CD1c-positive myeloid dendritic cell (primary cell): ENCODE measurements around the gene PTPRJ.
"Not testable (repeated sequence)": the region's sequence is repeated elsewhere in the genome, so short reads cannot be mapped to it uniquely, and the experiment has no call there.

Source experiments
- DNase-seq: peaks from one replicate; pipeline ENCODE4 v3.0.0-alpha.2; 2016; ENCODE audit errors: extremely low spot score

The PTPRJ gene

DNA sequence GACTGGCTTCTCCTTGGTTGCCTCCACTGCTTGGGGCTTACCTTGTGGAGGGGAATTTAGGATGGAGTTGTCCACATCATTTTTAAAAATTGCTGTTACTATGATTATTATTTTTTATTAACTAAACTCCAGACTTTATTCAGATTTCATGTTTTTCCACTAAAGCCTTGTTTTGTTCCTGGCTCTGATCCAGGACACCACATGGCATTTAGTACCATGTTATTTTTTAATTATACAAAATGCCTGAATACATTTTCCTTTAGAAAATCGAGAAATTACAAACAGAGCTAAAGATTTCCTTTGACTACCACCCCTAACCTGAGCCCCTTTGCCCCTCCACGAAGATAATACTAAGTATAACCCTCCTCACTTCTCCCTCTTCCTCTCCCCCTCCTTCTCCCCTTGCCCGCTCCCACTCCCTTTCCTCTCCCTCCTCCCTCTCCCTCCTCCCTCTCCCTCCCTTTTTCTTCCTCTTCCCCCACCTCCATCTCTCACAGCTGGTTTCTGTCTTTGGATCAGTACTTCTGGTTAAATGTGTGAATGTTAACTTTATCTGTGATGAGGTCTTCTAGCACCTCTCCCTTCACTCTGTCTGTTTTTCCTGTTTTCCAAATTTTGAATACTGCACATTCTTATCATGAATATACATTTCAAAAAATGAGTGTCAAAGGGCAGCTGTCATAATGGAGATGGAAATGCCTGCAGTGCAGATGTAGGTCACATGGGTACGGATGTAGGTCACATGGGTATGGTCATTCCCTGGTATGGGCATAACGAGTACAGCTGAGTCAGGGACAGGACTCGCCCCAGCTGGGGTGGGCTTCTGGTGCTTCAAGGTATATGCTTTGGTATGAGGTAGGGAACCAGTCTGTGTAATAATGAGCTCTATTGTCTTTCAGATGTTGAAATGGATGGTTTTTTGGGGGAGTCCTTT lies 181.9 kb downstream of the PTPRJ start:
- DNase-seq: no peak

DNA sequence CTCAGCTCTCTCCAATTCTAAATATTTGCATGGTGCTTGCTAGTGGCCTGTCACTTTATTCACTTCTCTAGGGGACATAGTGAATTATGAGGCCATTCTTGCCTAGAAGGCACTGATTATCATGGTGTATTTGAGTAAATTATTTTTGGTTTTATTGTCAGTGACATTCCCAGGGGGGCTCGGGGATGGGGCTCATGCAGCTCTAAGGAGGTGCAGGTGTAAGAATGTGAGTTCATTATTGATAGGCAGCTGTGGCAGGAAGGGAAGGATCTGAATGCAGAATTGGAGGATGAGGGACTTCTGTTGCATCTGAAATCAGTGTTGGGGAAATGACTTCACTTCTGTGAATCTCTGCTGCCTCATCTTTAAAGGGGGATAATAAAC lies 182.5 kb downstream of the PTPRJ start:
- DNase-seq: no peak

DNA sequence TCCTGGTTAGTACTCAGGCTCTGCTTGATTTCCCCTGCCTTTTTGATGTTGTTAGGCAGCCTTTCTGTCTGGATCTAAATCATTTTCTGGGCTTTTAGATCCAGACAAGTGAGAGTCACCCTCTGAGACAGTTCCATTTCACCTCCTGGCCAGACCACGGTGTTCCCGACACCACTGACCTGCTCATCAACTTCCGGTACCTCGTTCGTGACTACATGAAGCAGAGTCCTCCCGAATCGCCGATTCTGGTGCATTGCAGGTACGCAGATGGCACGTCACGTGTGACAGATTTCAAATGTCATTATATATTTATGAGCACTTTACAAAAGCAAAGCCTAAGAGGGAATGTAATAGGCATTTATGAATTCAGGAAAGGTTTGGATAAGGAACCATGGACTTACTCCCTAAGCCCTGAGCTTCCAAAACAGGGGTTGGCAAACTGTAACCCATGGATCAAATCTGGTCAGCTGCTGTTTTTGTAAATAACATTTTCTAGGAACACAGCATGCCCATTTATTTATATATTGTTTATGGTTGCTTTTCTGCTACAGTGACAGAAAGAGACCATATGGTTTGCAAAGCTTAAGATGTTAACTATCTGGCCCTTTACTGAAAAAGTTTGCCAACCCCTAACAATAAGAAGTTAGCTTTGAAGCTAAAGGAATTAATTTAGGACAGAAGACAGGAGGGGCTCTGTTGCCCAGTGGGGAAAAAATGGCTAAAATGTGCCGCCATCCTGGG lies 183.2 kb downstream of the PTPRJ start:
- DNase-seq: no peak

DNA sequence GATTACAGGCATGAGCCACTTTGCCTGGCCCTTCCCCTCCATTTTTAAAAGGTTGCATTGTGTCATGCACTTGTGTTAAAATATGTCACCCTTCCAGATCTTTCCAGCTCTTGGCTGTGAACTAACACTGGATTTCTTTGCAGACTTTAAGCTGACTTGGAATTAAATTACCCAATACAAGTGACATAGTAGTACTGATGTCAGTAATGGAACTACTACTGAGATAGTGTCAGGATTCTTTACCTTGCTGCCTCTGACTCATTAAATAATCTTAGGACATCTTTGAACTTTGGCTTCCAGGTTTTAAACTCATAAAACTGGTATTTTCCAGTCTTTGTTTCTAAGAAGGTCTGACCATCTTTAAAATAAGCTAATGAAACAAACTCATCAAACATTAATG lies 184.5 kb downstream of the PTPRJ start:
- no peak for DNase-seq

DNA sequence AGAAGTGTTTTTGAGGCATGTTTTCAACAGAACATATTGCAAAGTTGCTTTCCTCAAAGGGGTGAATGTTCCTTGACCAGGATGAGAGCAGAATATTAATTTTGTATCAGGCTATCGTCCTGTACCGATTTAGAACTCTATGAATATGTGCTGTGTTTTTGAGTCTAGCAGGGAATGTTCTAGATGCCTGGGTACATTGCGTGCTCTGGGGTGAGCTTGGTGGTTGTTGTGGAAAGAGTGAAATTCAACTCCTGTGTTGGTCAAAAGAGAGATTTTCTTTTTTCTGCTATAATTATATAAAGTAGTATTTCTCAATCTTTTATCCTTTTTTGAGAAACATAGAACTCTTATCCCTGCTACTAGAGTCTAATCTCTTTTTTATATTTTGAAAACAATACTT lies 185.1 kb downstream of the PTPRJ start:
- no peak for DNase-seq

DNA sequence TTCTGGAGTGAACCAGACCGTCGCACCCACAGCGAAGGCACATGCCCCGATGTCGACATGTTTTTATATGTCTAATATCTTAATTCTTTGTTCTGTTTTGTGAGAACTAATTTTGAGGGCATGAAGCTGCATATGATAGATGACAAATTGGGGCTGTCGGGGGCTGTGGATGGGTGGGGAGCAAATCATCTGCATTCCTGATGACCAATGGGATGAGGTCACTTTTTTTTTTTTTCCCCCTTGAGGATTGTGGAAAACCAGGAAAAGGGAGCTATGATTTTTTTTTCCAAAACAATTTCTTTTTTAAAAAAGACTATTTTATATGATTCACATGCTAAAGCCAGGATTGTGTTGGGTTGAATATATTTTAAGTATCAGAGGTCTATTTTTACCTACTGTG lies 187.0 kb downstream of the PTPRJ start:
- DNase-seq: no peak

DNA sequence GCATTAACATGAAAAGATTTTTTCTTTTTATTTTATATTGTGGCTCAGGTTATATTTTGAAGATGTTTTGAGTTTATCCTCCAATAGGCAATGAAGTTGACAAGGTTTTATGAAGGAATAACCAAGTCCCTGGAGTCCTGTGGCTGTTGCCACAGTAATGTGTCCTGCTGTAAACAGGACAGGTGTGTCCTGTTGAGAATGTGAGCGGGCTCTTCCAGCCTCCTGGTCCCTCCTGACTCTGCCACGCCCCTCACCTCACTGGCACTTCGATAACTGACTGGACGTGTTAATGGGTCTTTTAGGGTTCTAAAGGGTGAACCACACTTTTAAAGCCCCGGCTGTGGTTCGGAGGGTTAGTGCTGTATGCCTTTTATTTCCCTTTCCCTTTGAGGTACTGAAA lies 188.5 kb downstream of the PTPRJ start:
- no peak for DNase-seq

DNA sequence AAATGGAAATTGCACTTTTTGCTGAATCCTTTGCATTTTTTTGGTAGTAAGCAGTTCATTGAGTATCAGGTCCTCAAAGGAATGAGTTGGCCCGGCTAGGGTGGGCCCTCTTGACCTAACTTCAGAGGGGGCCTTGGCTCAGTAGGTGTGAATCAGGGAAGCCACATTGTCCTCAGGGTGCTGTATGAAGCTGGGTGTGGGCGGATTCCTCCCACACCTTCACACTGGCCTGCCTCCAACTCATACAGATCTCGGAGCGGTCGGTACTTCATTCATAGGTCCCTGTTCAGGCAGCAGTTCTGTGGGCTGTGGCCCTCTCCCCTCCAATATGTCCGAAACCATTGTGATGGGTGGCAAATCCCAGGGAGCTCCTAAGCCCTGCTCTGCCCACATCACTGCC lies 188.9 kb downstream of the PTPRJ start:
- no peak for DNase-seq

DNA sequence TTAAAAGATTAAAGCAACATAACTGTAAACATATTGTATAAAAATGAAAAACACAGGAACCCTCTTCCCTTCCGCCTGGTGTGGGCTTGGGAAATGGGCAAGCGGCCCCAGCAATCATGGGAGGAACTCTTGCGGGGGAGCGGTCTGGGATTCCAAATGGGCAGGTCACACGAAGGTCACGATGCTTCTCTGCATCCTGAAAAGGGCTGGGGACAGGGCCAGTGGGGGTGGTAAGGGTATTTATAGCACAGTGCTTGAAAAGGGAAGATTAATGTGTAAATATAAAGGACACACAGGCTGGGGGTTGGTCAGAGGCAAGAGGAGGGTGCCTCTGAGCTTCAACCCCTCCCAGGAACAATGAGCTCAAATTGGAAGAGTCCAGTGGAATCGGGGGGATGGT lies 189.4 kb downstream of the PTPRJ start:
- no peak for DNase-seq

DNA sequence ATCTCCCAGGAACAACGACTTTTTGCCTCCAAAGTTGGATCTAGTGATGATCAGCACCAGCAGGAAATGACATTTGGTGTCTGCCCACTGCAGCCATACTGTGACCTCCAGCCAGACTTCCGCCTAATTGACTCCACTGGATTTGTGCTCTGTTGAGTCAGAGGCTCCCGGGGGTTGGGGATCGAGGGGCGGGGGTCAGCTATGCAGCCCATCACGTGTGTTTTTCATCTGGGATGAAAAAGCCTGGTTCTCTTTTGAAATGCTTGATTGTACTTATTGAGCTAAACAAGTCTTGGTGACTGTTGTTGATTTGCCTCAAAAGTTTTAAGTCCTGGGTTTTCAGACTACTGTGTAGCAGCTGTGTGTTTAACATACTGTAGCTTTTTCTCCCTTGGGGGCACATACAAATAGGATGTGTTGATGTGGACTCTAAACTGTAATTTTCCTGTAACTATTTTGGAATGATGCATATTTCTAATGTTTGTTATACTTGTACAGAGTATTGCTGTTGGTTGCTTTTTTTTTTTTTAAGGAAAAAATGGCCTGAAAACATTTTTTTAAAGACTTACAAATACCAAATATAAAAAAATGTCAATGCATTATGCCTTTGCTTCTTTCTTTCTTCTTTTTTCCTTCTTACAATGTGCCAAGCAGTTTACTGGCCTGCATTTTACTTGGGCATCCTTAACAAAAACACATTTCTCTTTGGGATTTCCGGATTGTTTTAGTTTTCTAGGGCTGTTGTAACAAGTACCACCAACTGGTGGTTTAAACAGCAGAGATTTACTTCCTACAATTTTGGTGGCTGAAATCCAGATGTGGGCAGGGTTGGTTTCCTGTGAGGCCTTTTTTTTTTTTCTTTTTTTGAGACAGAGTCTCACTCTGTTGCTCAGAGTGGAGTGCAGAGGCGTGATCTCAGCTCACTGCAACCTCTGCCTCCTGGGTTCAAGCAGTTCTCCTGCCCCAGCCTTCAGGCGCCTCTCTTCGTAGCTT lies 190.2 kb downstream of the PTPRJ start:
- peak; percentile 35 for DNase-seq

DNA sequence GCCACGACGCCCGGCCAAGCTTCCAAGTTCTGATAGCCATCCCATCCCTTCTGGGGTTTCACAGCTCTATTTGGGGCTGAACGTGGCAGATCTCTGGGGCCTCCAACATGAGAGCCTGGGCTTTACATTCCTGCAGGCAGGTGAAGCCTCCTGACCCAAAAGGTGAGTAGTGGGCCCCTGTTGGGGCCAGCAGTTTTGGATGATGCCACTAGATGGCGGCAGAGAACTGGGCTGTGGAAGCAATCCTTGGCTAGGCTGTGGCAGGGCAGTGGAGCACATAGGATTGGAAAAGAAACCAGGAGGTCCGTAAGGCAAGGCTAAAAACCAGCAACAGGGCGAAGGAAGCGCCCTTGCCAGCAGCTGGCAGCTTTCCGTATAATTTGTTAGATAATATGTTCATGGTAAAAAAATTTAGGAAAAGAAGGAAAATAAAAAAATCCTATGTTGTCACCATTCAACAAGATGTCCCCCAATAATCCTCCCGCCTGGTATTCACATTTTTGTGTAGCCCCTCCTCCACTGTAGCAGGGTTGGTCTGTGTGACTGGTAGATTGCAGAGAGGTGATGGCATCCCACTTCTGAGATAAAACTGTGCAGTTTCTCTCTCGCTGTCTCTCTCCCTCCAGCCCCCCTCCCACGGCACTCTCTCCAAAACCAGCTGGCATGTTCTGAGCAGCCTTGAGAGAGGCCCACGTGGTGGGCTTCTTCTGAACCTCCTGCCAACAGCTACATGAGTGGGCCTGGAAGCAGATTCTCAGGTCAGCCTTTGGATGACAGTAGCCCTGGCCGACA lies 192.7 kb downstream of the PTPRJ start:
- DNase-seq: peak; percentile 44

DNA sequence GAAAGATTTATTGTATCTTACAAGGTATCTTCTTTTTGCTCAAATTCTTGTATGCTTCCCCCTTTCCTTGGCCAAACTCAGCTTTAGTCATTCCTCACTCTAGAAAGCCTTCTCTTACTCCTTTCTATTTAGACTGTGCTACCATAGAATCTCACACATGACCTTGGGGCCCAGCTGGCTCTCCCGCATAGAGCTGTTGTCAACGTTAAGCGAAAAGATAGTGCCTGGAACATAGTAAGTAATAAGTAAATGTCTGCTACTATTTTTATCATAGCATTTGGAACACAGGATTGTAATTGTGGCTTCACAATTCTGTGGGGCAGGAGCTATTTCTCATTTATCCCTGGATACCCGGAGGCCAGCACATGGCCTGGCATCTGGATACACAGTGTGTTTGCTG lies 197.3 kb downstream of the PTPRJ start:
- DNase-seq: no peak

DNA sequence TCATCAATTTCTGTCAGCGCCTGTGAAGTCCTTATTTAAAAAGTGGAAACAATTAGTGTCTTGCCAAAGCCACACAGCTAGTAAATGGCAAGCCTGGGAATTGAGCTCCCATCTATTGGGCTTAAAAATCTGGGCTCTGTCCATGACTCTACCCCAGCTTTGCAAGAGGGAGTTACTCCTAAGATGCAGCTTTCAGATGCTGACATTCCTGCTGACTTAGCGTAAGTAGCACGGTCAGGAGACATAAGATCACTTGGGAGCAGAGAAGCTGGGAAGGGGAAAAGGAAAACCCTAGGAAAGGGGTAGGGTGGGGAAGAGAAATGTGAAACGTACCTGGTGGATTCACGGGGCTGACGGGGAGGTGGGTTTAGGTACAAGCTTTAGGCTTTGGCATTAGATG lies 200.3 kb downstream of the PTPRJ start:
- no peak for DNase-seq

DNA sequence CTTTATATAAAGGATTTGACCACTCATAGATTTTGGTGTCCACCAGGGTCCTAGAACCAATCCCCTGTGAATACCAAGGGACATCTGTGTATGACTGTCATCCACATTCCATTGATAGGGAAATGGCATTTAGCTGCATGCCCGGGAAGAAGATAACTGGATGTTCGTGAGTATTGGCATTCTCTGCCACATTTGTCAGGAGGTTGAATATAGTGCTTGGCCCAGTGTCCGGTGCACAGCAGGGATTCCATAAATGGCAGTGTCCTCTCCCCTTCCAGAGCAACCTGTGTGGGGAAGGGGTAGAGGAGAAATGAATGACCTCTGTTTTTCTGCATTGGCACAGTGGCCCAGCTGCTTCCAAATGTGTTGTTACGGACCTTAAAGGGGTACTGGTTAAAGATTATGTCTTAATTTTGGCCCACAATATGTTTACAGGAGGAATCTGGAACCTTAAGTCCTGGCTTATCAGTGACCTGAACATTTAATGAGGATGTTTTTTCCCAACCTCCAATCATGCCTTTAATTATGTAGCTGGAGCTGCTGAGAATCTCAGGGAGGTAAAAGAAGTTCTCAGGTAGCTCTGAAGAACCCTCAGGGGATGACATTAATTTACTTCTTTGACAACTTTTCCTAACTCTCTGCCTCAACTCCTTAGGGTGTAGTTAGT lies 202.6 kb downstream of the PTPRJ start:
- no peak for DNase-seq

DNA sequence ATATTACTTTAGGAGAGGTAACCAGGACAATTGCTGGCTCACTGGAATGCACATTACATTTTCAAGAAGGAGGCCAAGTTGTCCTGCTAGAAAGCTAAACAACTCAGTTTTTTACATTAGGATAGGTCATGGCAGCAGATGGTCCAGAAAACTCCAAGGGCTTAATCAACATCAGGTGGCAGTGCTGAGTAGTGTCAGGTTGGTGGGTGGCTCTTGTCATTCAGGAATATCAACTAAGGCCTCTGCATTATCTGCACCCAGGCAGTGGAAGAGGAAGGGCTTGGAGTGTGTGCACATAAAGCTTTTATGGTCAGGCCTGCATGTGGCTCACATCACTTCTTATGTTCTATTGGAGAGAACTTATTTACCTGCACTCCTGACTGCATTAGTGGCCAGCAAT lies 204.1 kb downstream of the PTPRJ start:
- DNase-seq: no peak

DNA sequence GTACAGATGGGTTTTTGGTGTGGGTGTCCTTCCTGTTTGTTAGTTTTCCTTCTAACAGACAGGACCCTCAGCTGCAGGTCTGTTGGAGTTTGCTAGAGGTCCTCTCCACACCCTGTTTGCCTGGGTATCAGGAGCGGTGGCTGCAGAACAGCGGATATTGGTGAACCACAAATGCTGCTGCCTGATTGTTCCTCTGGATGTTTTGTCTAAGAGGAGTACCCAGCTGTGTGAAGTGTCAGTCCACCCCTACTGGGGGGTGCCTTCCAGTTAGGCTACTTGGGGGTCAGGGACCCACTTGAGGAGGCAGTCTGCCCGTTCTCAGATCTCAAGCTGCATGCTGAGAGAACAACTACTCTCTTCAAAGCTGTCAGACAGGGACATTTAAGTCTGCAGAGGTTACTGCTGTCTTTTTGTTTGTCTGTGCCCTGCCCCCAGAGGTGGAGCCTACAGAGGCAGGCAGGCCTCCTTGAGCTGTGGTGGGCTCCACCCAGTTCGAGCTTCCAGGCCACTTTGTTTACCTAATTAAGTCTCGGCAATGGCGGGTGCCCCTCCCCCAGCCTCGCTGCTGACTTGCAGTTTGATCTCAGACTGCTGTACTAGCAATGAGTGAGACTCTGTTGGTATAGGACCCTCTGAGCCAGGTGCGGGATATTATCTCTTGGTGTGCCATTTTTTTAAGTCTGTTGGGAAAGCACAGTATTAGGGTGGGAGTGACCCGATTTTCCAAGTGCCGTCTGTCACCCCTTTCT lies 210.7 kb downstream of the PTPRJ start:
- DNase-seq: not testable (repeated sequence)

DNA sequence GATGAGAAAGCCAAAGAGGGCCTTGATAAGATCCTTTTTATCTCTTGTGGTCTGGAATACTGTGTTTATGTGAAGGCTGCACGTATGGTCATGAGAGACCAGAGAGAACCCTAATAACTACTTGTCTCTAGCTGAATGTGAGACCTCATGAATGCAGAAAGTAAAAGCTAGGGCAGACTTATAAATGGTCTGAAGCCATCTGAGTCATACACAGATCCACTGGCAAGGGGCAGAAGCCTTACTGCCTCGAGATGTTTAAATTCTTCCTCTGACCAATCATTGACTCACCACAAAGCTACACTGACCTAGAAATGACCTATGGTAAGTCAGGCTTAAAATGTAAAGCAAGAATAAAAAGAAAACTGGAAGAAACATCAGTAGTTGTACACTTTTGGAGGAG lies 213.5 kb downstream of the PTPRJ start:
- DNase-seq: no peak

DNA sequence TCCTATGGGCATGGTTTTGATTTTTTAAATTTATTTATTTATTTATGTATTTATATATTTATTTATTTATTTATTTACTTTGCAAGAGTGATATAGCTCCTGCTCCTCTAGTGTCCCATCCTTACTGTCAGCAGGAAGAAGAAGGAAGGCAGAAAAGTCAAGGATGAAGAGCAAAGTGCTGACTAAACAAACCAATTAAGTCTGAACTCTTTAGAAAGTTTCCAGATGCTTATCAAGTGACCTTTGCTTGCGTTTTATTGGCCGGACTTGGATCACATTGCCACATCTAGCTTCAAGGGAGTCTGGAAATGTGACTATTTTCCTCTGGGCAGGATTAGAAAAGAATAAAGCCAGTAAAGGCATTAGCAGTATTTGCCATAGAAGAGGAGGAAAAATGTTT lies 227.5 kb downstream of the PTPRJ start:
- DNase-seq: no peak

DNA sequence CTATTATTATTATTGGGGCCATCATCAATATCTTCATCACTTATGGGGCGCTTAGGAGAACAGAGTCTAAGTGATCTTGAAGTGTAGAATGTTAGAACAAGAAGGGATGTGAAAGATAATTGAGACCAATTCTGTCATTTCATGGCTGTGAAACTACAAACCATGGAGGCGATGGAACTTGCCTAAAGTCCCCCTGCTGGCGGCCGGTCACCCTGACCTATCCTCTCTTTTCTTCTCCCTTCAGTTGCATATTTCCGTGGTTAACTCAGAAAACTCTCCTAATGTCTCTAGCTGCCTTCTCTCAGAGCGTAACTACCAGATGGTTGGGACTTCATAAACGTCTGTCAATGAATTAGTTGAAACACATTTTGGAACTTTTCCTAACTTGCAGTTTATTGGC lies 229.7 kb downstream of the PTPRJ start:
- DNase-seq: no peak

DNA sequence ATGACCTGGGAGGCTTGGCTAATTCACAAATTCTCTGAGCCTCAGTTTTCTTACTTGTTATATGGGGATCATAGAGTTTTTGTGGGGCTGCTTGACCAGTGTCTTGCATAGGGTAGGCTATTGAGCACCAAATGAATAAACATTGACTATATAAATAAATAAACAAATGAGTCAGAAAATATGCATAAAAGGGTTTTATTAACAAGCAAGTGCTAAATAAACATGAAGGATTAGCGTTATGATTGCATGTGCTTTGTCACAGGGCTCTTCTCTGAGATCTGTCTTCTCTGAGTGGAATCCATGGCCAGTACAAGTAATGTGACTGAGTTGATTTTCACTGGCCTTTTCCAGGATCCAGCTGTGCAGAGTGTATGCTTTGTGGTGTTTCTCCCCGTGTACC lies 236.2 kb downstream of the PTPRJ start, which contains the start of gene OR4B1:
TSS of gene OR4B1 (plus strand) at position 301 of the 400 bp plus-strand sequence. CDS start at position 301, 0 bp downstream.
- DNase-seq: no peak
